ENCODE measurements around the gene DYNLL1.
"Not testable (repeated sequence)": the region's sequence is repeated elsewhere in the genome, so short reads cannot be mapped to it uniquely, and the experiment has no call there.

The DYNLL1 gene

GRCh38 chr12:120519324-120519723 lies 23.4 kb downstream of the DYNLL1 start:
- DNase-seq: not testable (repeated sequence)

DNA sequence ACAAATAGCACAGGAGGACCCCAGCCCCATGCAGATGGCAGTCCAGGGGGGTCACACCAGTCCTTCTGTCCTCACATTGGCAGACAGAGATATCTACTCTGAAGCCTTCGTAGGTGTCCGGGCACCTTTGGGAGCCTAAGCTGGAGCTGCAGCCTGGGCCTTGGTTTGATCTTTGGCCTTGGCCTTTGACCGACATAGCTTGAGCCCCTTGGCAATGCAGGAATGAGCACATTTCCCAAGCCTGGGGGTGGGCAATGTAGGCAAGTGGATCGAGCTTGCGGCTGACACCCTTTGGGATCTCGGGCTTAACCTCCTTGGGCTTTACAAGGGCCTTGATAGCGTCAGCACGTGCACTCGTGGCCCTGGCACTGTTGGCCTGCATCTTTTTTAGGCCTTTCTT lies 26.7 kb downstream of the DYNLL1 start:
- DNase-seq: no peak

DNA sequence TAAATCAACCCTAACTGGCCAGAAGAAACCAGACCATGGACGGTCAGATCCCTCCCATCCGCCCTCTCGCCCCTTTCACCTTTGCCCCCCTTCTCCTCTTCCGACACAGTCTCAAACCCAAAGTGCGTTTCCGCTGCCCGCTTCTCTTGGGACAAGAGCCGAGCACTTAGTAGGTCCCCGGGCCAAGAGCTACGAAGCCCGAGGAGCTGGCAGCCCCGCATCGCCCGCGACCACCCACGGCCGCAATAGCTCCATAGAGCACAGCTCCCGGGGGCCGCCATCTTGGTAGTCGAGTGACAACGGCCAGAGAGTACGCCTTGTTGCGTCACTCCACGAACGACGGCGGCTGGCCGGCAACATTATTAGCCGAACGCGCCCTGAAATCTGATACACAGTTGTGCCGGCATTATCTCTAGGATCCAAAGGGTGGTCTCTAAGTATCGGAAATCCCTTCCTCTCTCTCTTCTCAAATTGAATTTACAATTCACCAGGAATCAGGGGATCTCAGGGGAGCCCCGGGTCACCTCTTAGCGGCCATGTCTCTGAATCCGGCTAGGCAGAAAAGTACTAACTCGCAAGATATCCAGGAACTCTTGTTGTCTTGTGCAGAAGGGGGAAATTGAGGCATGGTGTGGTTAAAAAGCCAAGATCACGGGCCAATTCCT lies 33.1 kb downstream of the DYNLL1 start, which contains the start of gene COQ5:
Gene COQ5 (minus strand): TSS at position 298 of the 665 bp plus-strand sequence. CDS start 17 bp downstream, at position 281.
- DNase-seq: peak; percentile 91 to 95 (median 93)

DNA sequence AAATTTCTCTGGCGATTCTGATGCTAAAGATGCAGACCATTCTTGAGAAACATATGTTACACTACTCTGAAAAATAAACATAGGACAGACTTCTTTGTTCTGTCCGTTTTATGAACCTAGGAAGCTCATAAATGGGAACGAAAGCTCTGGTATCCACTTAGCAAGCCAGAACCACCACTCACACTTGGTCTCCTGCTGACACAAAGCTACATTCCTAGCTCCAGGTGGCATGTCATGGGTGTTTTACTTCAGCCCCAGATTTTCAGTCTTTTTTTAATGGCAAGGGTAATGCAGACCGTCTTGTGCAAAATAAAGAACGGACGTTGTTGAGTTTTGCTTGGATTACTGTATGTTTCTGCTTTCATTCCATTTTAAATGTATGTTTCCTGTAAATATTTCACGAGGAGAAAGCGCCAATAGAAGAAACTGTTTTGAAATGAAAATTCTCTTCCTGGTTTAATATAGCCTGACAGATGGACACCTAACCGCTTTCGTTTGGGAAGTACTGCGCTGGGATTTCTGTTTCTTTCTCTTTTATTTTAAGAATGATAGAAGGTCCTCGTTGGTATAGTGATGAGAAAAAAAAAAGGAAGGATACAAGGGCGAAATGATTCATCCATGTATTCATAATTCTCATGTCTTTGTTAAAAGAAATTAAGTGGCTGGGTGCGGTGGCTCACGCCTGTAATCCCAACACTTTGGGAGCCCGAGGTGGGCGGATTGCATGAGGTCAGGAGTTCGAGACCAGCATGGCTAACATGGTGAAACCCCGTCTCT lies 33.9 kb downstream of the DYNLL1 start:
- DNase-seq: peak; percentile 62 to 86 (median 80)

- not testable (repeated sequence) for DNase-seq
Measured at GRCh38 chr12:120530418-120530761, 34.5 kb downstream of the DYNLL1 start.

- no peak for DNase-seq
Measured at GRCh38 chr12:120532701-120533238, 36.9 kb downstream of the DYNLL1 start.

GRCh38 chr12:120534203-120534702 lies 38.3 kb downstream of the DYNLL1 start, which contains the start of gene RNF10:
RNF10 (plus strand) TSS chr12:120534356; CDS start chr12:120534812, 456 bp downstream.
- peak; percentile 91 to 97 (median 95) for DNase-seq

DNA sequence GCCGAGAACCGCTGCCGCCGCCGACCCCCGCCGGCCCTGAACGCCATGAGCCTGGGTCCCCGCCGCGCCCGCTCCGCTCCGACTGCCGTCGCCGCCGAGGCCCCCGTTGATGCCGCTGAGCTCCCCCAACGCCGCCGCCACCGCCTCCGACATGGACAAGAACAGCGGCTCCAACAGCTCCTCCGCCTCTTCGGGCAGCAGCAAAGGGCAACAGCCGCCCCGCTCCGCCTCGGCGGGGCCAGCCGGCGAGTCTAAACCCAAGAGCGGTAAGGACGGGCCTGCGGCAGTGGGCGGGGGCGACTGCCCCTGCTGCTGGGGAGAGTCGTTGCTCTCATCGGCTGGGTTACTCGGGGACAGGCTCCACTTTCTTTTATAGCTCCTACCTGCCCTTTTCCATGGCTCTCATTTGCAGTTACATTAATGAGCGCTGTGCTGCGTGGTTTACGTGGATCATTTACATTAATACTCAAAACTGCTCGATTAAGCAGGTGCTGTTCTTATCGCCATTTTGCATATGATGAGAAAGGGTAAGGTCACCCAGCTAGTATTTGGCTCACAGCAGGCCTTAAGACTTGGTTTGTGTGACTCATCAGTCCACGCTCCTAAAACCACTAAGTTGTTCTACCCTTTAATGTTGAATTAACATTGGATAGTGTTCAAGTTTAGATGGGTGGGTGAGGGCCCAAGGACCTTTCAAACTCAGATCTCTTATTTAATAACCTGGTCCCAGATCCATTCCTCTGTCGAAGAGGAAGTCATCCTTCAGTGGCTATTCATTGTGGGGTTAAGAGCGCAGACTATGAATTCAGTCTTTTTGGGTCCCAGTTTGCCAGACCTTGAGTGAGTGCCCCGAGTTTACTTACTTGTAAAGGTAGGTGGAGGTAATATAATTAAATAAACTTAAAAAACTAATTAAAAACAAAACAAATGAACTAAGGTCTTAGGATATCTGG lies 39.1 kb downstream of the DYNLL1 start:
- peak; percentile 28 to 85 (median 77) for DNase-seq

GRCh38 chr12:120536064-120536791 lies 40.3 kb downstream of the DYNLL1 start:
- no peak for DNase-seq

GRCh38 chr12:120537856-120538220 lies 41.9 kb downstream of the DYNLL1 start:
- no peak for DNase-seq

DNA sequence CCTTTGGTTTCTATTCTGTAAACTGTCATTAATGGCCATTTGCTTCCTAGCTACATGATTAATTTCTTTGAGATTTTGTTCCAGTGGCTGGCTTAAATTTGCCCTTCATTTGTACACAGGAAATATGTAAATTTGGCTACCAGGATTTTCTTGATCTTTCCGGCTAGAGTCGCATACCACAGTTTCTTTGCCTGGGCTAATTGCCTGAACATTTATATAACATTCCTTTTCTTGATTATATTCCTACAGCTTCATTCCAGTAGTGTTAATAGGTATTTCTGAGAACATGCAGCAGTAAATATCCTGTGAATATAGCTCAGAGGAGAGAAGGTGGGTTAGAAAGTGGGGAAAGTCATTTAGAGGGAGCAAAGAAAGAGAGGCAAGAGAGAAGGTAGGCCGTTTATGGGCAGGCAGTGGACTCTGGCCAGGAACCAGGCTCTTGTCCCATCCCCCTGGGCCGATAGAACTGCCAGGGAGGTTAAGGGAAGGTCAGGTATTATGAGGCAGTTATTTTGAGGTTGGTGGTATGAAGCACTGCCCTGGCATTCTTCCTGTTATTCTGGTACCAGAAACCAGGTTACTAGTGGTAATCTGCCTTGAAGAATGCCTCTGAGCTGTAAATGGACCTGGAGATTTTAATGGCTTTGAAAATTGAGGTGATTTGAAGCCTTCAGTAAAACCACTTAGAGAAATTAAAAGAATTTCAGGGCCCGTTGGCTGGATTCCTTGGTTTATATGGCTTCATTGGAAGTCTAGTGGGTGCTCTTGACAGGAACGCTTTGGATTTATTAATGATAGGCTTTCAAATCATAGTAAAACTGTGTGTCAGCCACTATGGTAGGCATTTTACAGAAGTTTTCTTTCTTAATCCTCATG lies 42.6 kb downstream of the DYNLL1 start:
- no peak for DNase-seq

DNA sequence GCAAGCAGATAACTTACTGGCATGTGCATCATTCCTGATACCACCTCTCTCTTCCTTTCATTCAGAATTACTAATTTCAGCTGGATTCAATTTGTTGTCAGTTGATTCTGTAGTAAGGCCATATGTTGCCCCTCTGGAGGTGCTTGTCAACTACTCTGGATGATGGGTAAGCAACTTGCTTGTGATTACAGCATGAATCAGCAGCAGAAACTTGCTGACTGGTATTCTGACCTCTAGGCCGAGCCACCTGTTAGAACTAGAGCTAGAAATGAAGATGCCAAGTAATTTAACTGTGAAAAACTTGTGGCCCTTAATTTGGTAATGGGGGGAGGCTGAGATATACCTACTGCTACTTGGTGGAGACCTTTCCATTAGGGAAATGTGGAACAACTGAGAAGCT lies 43.4 kb downstream of the DYNLL1 start:
- DNase-seq: no peak

DNA sequence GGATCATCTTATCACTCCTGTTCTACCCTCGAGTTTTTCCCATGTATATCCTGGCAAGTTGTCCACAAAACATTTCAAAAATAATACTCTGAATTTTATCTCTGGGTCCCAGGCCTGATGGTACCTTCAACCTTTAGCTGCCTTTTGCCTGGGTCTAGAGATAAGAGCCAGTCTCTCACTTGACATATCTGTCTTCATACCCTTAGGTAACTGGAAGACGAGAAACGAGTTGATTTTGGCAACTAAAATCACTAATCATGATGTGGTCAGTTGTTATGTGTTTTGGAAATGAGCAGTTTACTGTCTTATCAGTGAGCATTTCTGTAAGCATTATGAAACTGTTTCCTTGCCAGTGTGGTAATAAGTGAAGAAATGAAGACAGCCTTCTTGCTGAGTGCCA lies 44.5 kb downstream of the DYNLL1 start:
- DNase-seq: no peak

DNA sequence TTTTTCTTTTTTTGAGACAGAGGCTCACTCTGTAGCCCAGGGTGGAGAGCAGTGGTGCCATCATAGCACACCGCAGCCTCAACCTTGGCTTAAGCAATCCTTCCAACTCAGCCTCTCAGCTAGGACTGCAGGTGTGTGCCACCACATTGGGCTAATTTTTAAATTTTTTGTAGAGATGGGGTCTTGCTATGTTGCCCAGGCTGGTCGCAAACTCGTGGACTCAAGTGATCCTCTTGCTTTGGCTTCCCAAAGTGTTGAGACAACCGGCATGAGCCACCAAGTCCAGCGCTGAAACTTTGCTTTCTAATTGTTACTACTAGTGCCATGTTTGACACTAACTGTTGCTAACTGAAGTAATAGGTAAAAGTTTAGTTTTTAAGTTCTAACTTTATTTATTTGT lies 46.3 kb downstream of the DYNLL1 start:
- DNase-seq: no peak

GRCh38 chr12:120544691-120545090 lies 48.8 kb downstream of the DYNLL1 start:
- no peak for DNase-seq

GRCh38 chr12:120546050-120546386 lies 50.1 kb downstream of the DYNLL1 start:
- peak in 1 of 3 experiments; percentile 64 for DNase-seq
